ENCODE measurements around the gene CNTNAP5.

CNTNAP5 gene

GRCh38 chr2:124323321-124323720 is 298.2 kb downstream of the CNTNAP5 start:
- TF ChIP-seq CTCF (IDR thresholded peaks at IDR 0.05): no peak

GRCh38 chr2:124325667-124326440 is 300.8 kb downstream of the CNTNAP5 start:
- peak; percentile 38; the same call in 1 of the 2 replicates for TF ChIP-seq CTCF (IDR thresholded peaks at IDR 0.05)

- TF ChIP-seq CTCF (IDR thresholded peaks at IDR 0.05): no peak
These were observed 302.2 kb downstream of the CNTNAP5 start for GRCh38 chr2:124327303-124327702.

- no peak for TF ChIP-seq CTCF (IDR thresholded peaks at IDR 0.05)
These were observed 303.3 kb downstream of the CNTNAP5 start for GRCh38 chr2:124328397-124328796.

- no peak for TF ChIP-seq CTCF (IDR thresholded peaks at IDR 0.05)
These were observed 308.7 kb downstream of the CNTNAP5 start for GRCh38 chr2:124333784-124334183.

GRCh38 chr2:124335058-124335457 is 310.0 kb downstream of the CNTNAP5 start:
- TF ChIP-seq CTCF (IDR thresholded peaks at IDR 0.05): no peak

- no peak for TF ChIP-seq CTCF (IDR thresholded peaks at IDR 0.05)
These were observed 314.6 kb downstream of the CNTNAP5 start for GRCh38 chr2:124339709-124340108.
